Fibroblast of pulmonary artery (primary cell): Measurements from ENCODE around the gene HERC2.

Source experiments
- DNase-seq: peaks from one replicate; pipeline ENCODE4 v3.0.0-alpha.2; 2010; ENCODE audit warnings: low read depth
- H3K4me3 ChIP-seq: replicated peaks from 2 replicates; pipeline ENCODE4 v1.5.1; 2011; ENCODE audit warnings: low read depth, mild to moderate bottlenecking, control low read depth, low read length, moderate library complexity
- TF ChIP-seq, protein P1 (sequence below): IDR thresholded peaks from 2 replicates; pipeline ENCODE4 v1.5.1; 2011; ENCODE audit warnings: mild to moderate bottlenecking, control low read depth, low read length, inconsistent platforms; ENCODE audit errors: missing control alignments

HERC2 gene

DNA sequence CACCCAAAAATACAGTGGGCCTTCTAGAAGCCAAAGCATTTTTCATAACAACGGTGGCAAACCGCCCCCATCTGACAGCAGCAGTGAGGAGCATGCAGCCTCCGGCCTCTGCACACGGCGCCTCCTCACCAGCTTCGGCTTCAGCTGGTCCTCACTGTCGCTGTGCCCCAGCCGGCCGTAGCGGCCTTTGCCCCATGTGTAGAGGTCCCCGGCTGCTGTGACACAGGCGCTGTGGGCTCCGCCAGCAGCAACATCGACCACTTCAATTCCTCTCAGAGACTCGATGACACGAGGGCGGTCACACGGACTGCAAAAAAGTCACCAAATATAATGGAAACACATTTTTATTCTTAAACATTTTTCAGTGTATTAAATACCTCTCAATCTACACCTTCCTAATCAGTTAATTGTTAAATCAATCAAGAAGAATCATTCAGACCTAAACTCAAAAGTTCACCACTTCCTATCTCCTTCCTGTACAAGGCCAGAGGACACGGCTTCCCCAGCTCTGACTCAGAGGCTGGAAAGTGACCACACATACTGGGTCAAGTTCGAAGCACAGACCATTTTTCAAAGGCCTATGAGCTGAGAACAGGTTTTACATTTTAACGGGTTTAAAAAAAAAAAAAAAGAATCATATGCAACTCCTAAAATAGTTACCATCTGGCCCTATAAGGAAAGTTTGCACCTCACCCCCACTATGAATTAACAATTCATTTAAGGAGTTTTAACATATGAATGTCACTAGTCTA is 189.3 kb downstream of the HERC2 start:
- TF ChIP-seq, protein P1, sequence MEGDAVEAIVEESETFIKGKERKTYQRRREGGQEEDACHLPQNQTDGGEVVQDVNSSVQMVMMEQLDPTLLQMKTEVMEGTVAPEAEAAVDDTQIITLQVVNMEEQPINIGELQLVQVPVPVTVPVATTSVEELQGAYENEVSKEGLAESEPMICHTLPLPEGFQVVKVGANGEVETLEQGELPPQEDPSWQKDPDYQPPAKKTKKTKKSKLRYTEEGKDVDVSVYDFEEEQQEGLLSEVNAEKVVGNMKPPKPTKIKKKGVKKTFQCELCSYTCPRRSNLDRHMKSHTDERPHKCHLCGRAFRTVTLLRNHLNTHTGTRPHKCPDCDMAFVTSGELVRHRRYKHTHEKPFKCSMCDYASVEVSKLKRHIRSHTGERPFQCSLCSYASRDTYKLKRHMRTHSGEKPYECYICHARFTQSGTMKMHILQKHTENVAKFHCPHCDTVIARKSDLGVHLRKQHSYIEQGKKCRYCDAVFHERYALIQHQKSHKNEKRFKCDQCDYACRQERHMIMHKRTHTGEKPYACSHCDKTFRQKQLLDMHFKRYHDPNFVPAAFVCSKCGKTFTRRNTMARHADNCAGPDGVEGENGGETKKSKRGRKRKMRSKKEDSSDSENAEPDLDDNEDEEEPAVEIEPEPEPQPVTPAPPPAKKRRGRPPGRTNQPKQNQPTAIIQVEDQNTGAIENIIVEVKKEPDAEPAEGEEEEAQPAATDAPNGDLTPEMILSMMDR: no peak
- no peak overlapping the region for H3K4me3 ChIP-seq
- DNase-seq: peak; percentile 29

DNA sequence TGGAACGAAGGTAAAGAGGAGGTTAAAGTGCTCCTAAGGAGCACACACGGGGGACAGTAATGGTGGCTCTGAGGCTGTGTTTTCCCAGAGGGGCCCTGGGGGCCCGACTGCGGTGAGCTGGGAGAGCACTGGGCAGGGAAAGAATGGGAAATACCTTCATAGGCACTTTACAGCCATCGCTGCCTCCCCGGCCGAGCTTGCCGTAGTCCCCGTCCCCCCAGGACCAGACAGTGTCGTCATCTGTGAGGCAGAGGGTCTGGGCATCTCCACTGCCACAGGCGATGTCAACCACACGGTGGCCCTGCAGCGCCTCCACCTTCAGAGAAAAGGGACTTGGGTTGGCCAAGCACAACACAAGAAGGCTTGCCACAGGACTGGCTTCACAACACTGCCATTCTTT is 190.0 kb downstream of the HERC2 start:
- no peak overlapping the region for H3K4me3 ChIP-seq
- TF ChIP-seq, protein P1: no peak
- no peak for DNase-seq

DNA sequence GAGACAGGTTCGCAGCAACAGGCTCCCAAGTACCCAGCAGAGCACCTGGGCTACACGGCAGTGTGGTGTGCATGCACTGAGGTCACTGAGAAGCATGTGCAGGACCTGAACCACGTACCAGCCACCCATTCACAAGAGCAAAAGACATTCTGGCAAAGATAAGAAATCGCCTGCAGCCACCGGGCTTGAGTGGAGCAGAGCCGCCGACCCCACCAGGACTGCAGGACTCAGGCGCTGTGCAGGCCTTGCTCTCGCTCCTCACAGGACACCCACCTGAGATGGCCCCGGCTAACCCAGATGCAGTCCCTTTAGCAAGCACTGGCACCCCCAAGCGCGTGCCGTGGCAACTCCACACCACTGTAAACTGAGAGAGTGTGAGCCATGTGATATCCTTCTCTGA is 190.6 kb downstream of the HERC2 start:
- H3K4me3 ChIP-seq: no peak overlapping the region
- TF ChIP-seq, protein P1: no peak
- DNase-seq: no peak

DNA sequence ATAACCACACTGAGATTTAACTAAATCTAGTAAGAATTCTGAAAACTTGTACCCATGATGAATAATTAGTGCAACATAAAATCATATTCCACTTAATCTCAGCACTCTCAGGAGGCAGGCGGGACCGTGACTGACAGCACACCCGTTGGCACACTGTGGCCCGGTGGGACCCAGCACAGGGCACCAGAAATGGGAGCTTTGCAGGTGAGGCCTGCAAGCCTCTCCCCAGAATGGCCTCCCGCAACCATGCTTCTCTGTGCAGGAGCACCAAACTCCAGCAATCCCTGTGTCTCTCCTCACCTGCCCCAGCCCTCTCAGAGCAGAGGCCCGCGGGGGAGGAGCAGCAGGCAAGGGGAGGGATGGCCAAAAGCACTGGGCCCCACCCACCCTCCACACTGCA is 191.3 kb downstream of the HERC2 start:
- TF ChIP-seq, protein P1: no peak
- DNase-seq: no peak
- H3K4me3 ChIP-seq: no peak overlapping the region

DNA sequence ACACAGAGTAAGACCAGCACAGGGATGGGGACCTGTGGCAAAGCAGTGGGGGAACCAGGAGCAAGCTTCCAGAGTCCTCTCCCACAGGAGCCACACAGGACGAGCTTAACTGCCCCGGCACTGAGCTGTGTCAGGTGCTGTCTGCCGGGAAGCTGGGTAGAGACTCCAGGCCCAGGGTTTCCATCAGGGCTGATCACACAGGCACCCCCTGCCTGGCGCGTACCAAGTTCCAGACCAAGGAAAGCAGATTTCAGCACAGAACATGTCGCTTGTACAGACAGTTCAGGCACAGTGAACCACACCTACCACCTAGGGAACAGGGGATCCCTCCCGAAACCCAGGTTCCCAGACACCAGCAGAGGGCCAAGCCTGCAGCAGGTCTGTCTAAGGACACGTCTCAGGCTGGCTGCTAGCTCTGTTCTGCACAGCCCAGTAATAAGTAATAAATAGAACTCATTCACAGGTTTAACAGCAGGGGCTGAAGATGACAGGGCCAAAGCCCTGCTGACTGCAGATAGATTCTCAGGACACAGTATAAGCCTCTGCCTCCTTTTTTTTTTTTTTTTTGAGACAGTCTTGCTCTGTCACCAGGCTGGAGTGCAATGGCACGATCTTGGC is 192.6 kb downstream of the HERC2 start:
- no peak overlapping the region for H3K4me3 ChIP-seq
- TF ChIP-seq, protein P1: no peak
- no peak for DNase-seq

DNA sequence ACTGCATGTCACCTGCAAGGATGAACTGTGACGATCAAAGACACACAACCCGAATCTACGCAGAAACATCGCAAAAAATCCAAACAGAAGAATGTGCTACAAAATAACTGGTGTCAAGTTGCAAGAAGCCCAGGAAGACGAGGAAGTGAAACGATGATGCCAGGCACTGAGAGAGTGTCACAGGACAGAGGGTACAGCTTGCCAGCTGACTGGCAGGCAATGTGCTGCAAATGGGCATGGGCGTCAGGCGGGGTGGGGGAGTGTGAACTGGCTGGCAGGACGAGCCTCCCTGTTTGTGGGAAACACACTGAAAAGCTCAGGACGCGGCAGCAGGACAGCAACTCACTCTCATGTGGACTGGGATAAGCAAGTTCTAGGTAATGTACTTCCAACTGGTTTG is 193.9 kb downstream of the HERC2 start:
- DNase-seq: no peak
- TF ChIP-seq, protein P1: no peak
- H3K4me3 ChIP-seq: no peak overlapping the region

DNA sequence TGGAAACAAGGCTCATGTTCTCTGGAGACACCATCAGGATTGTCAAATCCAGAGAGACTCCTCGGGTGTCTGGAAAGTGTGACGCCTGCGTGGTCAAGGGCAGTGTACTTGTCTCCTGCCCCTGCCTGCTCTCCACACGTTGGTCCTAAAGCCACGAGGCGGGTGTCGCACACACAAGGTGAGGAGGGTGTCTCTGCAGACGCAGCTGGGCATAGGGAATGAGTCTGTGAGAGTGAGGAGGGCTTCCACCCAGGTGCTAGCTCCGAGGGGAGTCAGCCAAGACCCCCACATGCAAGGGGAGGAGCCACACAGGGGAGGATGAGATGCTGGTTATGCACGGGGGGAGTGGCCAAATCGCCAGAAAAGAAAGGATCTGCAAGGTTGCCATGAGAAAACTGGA is 194.9 kb downstream of the HERC2 start:
- no peak overlapping the region for H3K4me3 ChIP-seq
- no peak for DNase-seq
- TF ChIP-seq, protein P1: no peak
